NCI-H1092 treated with DMSO at 0.1 percent for 48 hours (cell line): ENCODE results near the gene YJU2.
"Not testable (repeated sequence)": the region's sequence is repeated elsewhere in the genome, so short reads cannot be mapped to it uniquely, and the experiment has no call there.

Experiments
- DNase-seq: peaks from one replicate; lab custom pipeline; 2025; lab: John Stamatoyannopoulos, UW

YJU2 gene

DNA sequence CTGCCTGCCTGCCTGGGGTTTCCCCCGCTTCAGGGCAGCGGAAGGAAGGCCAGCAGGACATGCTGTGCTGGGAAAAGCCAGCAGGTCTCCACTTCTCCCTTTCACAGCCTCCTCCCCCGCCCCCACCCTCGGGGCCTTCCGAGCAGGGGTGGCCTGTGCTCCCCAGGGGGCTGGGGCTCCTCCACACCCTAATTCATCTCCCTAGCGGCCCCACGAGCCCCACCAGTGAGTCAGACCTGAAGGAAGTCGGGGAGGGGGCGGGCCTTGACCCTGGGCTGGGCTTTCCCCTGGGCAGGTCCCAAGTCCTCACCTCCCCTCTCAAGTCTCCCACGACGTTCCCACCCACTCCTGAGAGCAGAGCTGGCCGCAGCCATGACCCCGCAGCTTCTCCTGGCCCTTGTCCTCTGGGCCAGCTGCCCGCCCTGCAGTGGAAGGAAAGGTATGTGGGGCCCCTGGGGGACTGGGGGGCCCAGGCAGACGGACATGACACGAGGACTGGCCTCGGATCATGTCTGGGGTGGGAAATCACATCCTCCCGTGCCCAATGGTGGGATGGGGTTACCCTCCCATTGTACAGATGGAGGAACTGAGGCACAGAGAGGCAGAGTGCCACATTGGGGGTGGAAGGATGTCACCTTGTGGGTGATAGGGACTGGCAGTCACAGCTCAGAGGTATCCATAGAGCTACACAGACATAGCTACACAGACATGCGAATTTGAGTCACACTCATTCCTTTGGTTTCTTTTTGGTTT, 17.5 kb upstream of the YJU2 start, which contains the start of gene EBI3:
EBI3 (plus strand) TSS at position 345 of the 753 bp plus-strand sequence; CDS start at position 373, 28 bp downstream.
- DNase-seq, result no peak

DNA sequence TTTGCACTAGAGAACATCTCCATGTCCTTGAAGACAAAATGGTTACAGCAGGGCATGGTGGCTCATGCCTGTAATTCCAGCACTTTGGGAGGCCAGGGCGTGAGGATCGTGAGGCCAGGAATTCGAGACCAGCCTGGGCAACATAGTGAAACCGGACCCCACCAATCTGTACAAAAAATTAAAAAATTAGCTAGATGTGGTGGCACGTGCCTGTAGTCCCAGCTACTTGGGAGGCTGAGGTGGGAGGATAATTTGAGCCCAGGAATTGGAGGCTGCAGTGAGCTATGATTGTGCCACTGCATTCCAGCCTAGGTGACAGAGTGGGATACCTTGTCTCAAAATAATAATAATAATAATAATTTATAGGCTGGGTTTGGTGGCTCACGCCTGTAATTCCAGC, 16.6 kb upstream of the YJU2 start:
- not testable (repeated sequence) for DNase-seq

DNA sequence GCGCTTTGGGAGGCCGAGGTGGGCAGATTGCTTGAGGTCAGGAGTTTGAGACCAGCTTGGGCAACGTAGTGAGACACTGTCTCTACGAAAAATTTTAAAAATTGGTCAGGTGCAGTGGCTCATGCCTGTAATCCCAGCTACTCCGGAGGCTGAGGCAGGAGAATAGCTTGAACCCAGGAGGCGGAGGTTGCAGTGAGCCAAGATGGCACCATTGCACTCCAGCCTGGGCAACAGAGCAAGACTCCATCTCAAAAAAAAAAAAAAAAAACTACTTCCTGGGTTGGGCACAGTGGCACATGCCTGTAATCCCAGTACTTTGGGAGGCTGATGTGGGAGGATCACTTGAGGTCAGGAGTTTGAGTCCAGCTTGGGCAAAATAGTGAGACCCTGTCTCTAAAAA, 15.4 kb upstream of the YJU2 start:
- DNase-seq, result not testable (repeated sequence)

DNA sequence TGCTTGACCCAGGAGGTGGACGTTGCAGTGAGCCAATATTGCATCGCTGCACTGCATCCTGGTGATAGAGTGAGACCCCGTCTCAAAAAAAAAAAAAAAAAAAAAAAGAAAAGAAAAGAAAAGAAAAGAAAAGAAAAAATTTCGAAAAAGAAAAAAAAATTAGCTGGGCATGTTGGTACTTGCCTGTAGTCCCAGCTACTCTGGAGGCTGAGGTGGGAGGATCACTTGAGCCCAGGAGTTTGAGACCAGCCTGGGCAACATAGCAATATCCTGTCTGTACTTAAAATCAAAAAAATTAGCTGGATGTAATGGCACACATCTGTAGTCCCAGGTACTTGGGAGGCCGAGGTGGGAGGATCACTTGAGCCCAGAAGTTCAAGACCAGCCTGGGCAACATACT, 14.7 kb upstream of the YJU2 start:
- not testable (repeated sequence) for DNase-seq

- DNase-seq, result no peak
Measured at GRCh38 chr19:4232614-4233281, 14.1 kb upstream of the YJU2 start.

GRCh38 chr19:4233282-4233853, 13.5 kb upstream of the YJU2 start:
- DNase-seq, result peak; percentile 14

- DNase-seq, result no peak
Measured at GRCh38 chr19:4234142-4234861, 12.6 kb upstream of the YJU2 start.

- DNase-seq, result no peak
Measured at GRCh38 chr19:4234862-4235201, 12.0 kb upstream of the YJU2 start.

- DNase-seq, result not testable (repeated sequence)
Measured at GRCh38 chr19:4237510-4237909, 9.4 kb upstream of the YJU2 start.

- no peak for DNase-seq
Measured at GRCh38 chr19:4238831-4239230, 8.0 kb upstream of the YJU2 start.

DNA sequence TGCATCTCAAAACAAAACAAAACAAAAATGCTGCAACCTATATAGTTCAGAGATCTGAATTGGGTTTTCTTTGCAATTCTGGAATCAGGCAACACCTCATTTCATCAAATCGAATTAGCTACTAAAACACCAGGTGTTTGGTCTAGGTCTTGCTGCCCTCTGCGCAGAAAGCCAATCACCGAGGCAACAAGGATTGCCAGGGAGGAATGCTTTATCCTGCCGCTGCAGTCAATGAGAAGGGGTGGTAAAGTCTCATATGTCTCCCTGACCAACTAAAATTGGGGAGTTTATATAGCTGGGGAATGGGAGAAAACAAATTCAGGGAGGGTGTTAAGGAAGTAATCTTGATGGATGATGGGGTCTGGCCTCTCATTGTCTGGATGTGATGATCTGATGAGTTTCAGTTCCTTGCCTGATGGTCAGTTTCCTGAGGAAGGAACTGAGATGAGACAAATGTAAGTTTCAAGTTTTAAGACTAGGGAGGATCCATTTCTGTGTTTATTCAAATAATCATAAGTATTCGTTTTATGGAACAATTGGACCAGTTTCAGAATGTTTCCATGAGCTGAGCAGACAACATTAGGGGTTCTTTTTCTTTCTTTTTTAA, 5.0 kb upstream of the YJU2 start:
- DNase-seq, result no peak

DNA sequence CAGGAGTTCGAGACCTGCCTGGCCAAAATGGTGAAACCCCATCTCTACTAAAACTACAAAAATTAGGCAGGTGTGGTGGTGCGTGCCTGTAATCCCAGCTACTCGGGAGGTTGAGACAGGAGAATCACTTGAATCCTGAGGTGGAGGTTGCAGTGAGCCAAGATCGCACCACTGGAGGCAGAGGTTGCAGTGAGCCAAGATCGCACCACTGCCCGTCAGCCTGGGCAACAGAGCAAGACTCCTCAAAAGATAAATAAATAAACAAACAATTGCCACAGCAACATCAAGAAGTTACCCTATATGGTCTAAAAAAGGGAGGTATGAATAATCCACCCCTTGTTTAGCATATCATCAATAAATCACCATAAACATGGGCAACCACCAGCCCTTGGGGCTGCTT, 942 bp upstream of the YJU2 start:
- DNase-seq, result not testable (repeated sequence)

DNA sequence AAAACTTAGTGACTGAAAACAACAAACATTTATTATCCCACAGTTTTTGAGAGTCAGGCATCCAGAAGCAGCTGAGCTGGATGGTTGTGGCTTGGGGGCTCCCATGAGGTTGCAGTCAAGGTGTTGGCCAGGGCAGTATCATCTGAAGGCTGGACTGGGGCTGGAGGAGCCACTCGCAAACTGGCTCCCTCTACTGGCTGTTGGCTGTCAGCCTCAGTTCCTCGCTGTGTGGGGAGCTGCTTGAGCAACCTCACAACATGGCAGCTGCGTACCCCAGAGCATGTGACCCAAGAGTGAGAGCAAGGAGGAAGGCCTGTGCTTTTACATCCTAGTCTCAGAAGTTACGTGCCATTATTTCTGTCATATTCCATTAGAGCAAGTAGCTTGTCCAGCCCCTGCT, 9.7 kb downstream of the YJU2 start:
- no peak for DNase-seq

GRCh38 chr19:4257025-4257424, 10.1 kb downstream of the YJU2 start:
- DNase-seq, result no peak

DNA sequence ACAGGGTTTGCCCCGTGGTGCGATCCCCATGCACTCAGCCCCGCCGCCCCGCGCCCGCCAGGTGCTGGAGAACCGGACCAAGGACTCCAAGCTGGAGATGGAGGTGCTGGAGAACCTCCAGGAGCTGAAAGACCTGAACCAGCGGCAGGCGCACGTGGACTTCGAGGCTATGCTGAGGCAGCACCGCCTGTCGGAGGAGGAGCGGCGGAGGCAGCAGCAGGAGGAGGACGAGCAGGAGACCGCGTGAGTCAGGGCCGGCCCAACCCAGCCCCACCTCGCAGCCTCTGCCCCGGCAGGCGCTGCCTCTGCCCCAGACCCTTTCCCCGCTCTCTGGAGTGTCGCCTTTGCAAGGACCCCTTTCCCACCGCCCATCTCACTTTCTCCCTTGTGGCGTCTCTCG, 11.3 kb downstream of the YJU2 start:
- DNase-seq, result no peak

DNA sequence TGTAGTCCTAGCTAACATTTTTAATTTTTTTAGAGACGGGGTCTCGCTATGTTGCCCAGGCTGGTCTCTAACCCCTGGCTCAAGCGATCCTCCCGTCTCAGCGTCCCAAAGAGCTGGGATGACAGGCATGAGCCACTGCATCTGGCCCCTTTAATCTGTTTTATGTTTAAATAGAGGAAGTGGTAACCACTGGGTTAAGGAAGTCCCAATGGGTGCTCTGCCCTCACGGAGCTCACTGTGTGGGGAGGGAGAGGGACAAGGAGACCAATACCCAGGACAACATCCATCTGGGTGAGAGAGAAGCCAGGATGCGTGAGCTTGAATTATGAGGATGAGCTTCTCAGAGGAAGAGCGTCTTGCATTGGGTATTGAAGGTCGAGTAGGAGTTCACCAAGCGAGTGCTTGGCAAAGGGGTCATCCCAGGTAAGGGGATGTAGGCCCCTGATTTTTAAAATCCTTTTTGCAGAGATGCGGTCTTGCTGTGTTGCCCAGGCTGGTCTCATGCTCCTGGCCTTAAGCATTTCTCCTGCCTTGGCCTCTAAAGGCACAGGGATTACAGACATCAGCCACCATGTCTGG, 13.8 kb downstream of the YJU2 start:
- DNase-seq, result no peak

GRCh38 chr19:4264812-4265211, 17.9 kb downstream of the YJU2 start:
- no peak for DNase-seq

GRCh38 chr19:4266253-4267000, 19.5 kb downstream of the YJU2 start:
- no peak for DNase-seq

DNA sequence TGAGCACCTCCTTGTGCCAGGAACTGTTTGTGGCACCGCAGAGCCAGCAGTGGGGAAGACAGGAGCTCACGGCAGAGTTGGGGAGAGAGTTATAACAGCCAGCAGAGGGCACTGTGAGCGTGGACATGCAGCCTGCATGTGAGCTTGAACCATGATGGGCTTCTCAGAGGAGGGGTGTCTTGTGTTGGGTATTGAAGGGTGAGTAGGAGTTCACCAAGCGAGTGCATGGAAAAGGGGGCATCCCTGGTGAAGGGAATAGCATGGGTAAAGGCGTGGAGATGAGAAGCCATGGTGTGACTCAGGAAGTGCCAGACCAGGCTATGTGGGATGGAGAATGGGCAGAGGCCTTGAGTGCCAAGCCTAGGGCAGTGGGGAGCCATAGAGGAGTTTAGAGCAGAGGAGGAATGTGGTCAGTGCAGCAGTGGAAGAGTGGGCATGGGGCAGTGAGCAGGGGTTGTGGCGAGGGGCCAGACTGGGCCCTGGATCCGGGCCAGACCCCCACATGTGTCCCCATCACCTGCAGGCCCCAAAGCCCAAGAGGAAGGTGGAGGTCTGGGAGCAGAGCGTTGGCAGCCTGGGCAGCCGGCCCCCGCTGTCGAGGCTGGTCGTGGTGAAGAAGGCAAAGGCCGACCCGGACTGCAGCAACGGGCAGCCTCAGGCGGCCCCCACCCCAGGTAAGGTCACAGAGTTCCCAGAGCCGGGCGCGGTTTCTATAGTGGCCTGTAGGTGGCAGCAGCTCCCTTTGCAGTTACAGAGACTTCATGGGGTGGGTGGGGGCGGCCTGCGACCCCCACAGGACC, 20.4 kb downstream of the YJU2 start:
- DNase-seq, result peak; percentile 34
